Mesodermal cell (in vitro differentiated cells): ENCODE data around the gene SH3BP5L. TPM values are rescaled to one million over a fixed set of nuclear protein-coding genes. Genes with fewer than 3 reads are reported as not detected.
A peak's percentile ranks its signal among the peaks of the same experiment; 100 is the strongest.

Source experiments
- H3K27ac ChIP-seq: 2 replicates; pipeline ENCODE4 v1.7.0; 2013; ENCODE audit warnings: mild to moderate bottlenecking, low read depth, low read length, moderate library complexity; ENCODE audit not compliant: severe bottlenecking
- H3K36me3 ChIP-seq: 2 replicates; pipeline ENCODE4 v1.7.1; 2013; ENCODE audit warnings: mild to moderate bottlenecking, low read length, moderate library complexity; ENCODE audit not compliant: control insufficient read depth, insufficient read depth
- H3K4me1 ChIP-seq: one replicate; pipeline ENCODE4 v1.7.1; 2013; ENCODE audit warnings: mild to moderate bottlenecking, low read length; ENCODE audit not compliant: insufficient read depth, control insufficient read depth, poor library complexity, severe bottlenecking
- H3K4me3 ChIP-seq: 2 replicates; pipeline ENCODE4 v1.7.0; 2013; ENCODE audit warnings: low read length, control low read depth, mild to moderate bottlenecking; ENCODE audit not compliant: insufficient read depth, poor library complexity, severe bottlenecking; ENCODE audit errors: extremely low read depth
- H3K9me3 ChIP-seq: 2 replicates; pipeline ENCODE4 v1.7.1; 2013; ENCODE audit warnings: mild to moderate bottlenecking, low read length, moderate library complexity; ENCODE audit not compliant: control insufficient read depth
- WGBS, 2 experiments: methylation state at CpG; one replicate each; pipeline ENCODE4 v1.1.5; 2013; ENCODE audit warnings: missing lambda C conversion rate in 2 of 2; ENCODE audit not compliant: insufficient coverage in 2 of 2; 5-methylcytosine and 5-hydroxymethylcytosine counted together
- polyA plus RNA-seq, 2 experiments: library from polyadenylated mRNA; stranded (reverse); fragments of 50-300 nt; gene quantifications; one replicate each; pipeline ENCODE4 v1.2.3, GENCODE V29; 2013

Gene SH3BP5L
- 22.4 TPM for polyA plus RNA-seq (2013, experiment 1 of 2)
- polyA plus RNA-seq (2013, experiment 2 of 2) = 18.5 TPM

GRCh38 chr1:248825909-248826760 is at the start of gene SH3BP5L:
Gene SH3BP5L (minus strand): TSS chr1:248825915. CDS start chr1:248824935, 980 bp downstream.
- Histone ChIP-seq H3K4me3 (peak within 1 kb of the TSS; percentile 92), H3K27ac (peak within 1 kb of the TSS; percentile 98), H3K9me3 (no peaks in the 10 kb centered on the region), H3K36me3 (peaks cover 34% of the 10 kb centered on the region), H3K4me1 (peaks cover 34% of the 10 kb centered on the region)
- 0% methylated on average over 48 to 51 of the region's 56 CpGs for WGBS, 2 experiments

- Histone ChIP-seq H3K4me3 (peak overlapping the region; percentile 80), H3K36me3 (no peaks in the 10 kb centered on the region), H3K9me3 (no peaks in the 10 kb centered on the region), H3K27ac (peak overlapping the region; percentile 97), H3K4me1 (peaks cover 4% of the 10 kb centered on the region)
- WGBS, 2 experiments = 6 to 9% methylated on average over 19 to 20 of the region's 23 CpGs
Observed at GRCh38 chr1:248873993-248874533, 48.3 kb upstream of the SH3BP5L start.

GRCh38 chr1:248873409-248873992 is 47.8 kb upstream of the SH3BP5L start:
- 0% methylated on average over 35 to 37 of the region's 41 CpGs for WGBS, 2 experiments
- Histone ChIP-seq H3K4me3 (peak overlapping the region; percentile 80), H3K36me3 (no peaks in the 10 kb centered on the region), H3K27ac (peak overlapping the region; percentile 97), H3K4me1 (peaks cover 4% of the 10 kb centered on the region), H3K9me3 (no peaks in the 10 kb centered on the region)

- H3K4me3 ChIP-seq = peak overlapping the region; percentile 80
- peaks cover 4% of the 10 kb centered on the region for H3K4me1 ChIP-seq
- H3K27ac ChIP-seq = peak overlapping the region; percentile 97
- H3K36me3 ChIP-seq = no peaks in the 10 kb centered on the region
- WGBS, 2 experiments = 0 to 1% methylated on average over 10 to 20 of the region's 31 CpGs
- no peaks in the 10 kb centered on the region for H3K9me3 ChIP-seq
Observed at GRCh38 chr1:248872752-248873408, 47.2 kb upstream of the SH3BP5L start.

- WGBS, 2 experiments = 100% methylated on average over 1 to 3 of the region's 3 CpGs
- H3K4me1 ChIP-seq = peaks cover 4% of the 10 kb centered on the region
- no peaks in the 10 kb centered on the region for H3K9me3 ChIP-seq
- H3K27ac ChIP-seq = peak overlapping the region; percentile 45
- H3K4me3 ChIP-seq = peak overlapping the region; percentile 80
- H3K36me3 ChIP-seq = no peaks in the 10 kb centered on the region
Observed at GRCh38 chr1:248871837-248872401, 46.2 kb upstream of the SH3BP5L start.

- H3K9me3 ChIP-seq = no peaks in the 10 kb centered on the region
- H3K27ac ChIP-seq = no peak overlapping the region
- 10 to 11% methylated on average over 43 to 44 of the region's 46 CpGs for WGBS, 2 experiments
- no peaks in the 10 kb centered on the region for H3K36me3 ChIP-seq
- peaks cover 5% of the 10 kb centered on the region for H3K4me1 ChIP-seq
- peak overlapping the region; percentile 47 for H3K4me3 ChIP-seq
Observed at GRCh38 chr1:248862998-248863881, 37.5 kb upstream of the SH3BP5L start.

GRCh38 chr1:248862695-248862997 is 36.9 kb upstream of the SH3BP5L start:
- H3K36me3 ChIP-seq = no peaks in the 10 kb centered on the region
- 38 to 41% methylated on average over 3 to 4 of the region's 4 CpGs for WGBS, 2 experiments
- H3K4me3 ChIP-seq = peak overlapping the region; percentile 47
- H3K4me1 ChIP-seq = peaks cover 7% of the 10 kb centered on the region
- no peak overlapping the region for H3K27ac ChIP-seq
- no peaks in the 10 kb centered on the region for H3K9me3 ChIP-seq

GRCh38 chr1:248861616-248862015 is 35.9 kb upstream of the SH3BP5L start:
- Histone ChIP-seq H3K36me3 (no peaks in the 10 kb centered on the region), H3K4me3 (no peak overlapping the region), H3K27ac (no peak overlapping the region), H3K9me3 (no peaks in the 10 kb centered on the region), H3K4me1 (peaks cover 13% of the 10 kb centered on the region)
- WGBS, 2 experiments = 72% methylated on average over 2 of the region's 2 CpGs; no CpG with 5 or more reads in 1 of the 2 experiments

- H3K36me3 ChIP-seq = peaks cover 14% of the 10 kb centered on the region
- no peak overlapping the region for H3K27ac ChIP-seq
- peaks cover 15% of the 10 kb centered on the region for H3K4me1 ChIP-seq
- no peaks in the 10 kb centered on the region for H3K9me3 ChIP-seq
- 95 to 97% methylated on average over 2 to 4 of the region's 4 CpGs for WGBS, 2 experiments
- no peak overlapping the region for H3K4me3 ChIP-seq
Observed at GRCh38 chr1:248860007-248860406, 34.3 kb upstream of the SH3BP5L start.
